ENCODE measurements around the gene PACRG. TPM values are rescaled to one million over a fixed set of nuclear protein-coding genes. Genes with fewer than 3 reads are reported as not detected.

Gene PACRG
- total RNA-seq, 1 experiment from 2014 or later, result 0.59 TPM

GRCh38 chr6:162917506-162917905, 189.7 kb downstream of the PACRG start:
- BruUV-seq (replicated peaks), result no TSS peak
- ChIA-PET CTCF (no interaction called here), POLR2A (no interaction called here)
- intact Hi-C loops (cut with micrococcal nuclease; ENCODE audit: unreplicated experiment) (no loop called here), in situ Hi-C loops (cut with HindIII; ENCODE audit: low pct_unique_long_range_greater_than_20kb, low sequenced_read_pairs) (no loop called here)
- H3K4me1 ChIP-seq (ENCODE audit: control insufficient read depth, insufficient read depth, low read length), result no peaks in the 10 kb centered on the region
- no peaks in the 10 kb centered on the region for H3K27me3 ChIP-seq (ENCODE audit: control insufficient read depth, insufficient read depth, low read length)
- DNase-seq (ENCODE audit: low read depth, low spot score), result no peak
- H3K4me3 ChIP-seq (ENCODE audit: low read depth in 2 of 2, low read length in 2 of 2), result no peak overlapping the region
- no peak overlapping the region for H3K27ac ChIP-seq (ENCODE audit: low read length)
- ATAC-seq, result no peak
- TF ChIP-seq, protein P1, sequence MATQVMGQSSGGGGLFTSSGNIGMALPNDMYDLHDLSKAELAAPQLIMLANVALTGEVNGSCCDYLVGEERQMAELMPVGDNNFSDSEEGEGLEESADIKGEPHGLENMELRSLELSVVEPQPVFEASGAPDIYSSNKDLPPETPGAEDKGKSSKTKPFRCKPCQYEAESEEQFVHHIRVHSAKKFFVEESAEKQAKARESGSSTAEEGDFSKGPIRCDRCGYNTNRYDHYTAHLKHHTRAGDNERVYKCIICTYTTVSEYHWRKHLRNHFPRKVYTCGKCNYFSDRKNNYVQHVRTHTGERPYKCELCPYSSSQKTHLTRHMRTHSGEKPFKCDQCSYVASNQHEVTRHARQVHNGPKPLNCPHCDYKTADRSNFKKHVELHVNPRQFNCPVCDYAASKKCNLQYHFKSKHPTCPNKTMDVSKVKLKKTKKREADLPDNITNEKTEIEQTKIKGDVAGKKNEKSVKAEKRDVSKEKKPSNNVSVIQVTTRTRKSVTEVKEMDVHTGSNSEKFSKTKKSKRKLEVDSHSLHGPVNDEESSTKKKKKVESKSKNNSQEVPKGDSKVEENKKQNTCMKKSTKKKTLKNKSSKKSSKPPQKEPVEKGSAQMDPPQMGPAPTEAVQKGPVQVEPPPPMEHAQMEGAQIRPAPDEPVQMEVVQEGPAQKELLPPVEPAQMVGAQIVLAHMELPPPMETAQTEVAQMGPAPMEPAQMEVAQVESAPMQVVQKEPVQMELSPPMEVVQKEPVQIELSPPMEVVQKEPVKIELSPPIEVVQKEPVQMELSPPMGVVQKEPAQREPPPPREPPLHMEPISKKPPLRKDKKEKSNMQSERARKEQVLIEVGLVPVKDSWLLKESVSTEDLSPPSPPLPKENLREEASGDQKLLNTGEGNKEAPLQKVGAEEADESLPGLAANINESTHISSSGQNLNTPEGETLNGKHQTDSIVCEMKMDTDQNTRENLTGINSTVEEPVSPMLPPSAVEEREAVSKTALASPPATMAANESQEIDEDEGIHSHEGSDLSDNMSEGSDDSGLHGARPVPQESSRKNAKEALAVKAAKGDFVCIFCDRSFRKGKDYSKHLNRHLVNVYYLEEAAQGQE (IDR thresholded peaks at IDR 0.05; ENCODE audit: insufficient read depth in 1 of 2, low read depth in 2 of 2, low read length in 1 of 2), result no peak
- no peak for TF ChIP-seq POLR2AphosphoS5 (IDR thresholded peaks at IDR 0.05; ENCODE audit: low read depth, low read length)
- TF ChIP-seq TCF7L2 (IDR thresholded peaks at IDR 0.05; ENCODE audit: low read depth, low read length), result no peak
- TF ChIP-seq, protein P2, sequence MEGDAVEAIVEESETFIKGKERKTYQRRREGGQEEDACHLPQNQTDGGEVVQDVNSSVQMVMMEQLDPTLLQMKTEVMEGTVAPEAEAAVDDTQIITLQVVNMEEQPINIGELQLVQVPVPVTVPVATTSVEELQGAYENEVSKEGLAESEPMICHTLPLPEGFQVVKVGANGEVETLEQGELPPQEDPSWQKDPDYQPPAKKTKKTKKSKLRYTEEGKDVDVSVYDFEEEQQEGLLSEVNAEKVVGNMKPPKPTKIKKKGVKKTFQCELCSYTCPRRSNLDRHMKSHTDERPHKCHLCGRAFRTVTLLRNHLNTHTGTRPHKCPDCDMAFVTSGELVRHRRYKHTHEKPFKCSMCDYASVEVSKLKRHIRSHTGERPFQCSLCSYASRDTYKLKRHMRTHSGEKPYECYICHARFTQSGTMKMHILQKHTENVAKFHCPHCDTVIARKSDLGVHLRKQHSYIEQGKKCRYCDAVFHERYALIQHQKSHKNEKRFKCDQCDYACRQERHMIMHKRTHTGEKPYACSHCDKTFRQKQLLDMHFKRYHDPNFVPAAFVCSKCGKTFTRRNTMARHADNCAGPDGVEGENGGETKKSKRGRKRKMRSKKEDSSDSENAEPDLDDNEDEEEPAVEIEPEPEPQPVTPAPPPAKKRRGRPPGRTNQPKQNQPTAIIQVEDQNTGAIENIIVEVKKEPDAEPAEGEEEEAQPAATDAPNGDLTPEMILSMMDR (IDR thresholded peaks at IDR 0.05), result no peak
- no peak for TF ChIP-seq SIN3A (IDR thresholded peaks at IDR 0.05; ENCODE audit: borderline replicate concordance, insufficient read depth, low read depth, low read length)
- no peaks in the 10 kb centered on the region for H3K36me3 ChIP-seq (ENCODE audit: control insufficient read depth, insufficient read depth, low read length)
- no peaks in the 10 kb centered on the region for H3K9me3 ChIP-seq (ENCODE audit: control insufficient read depth, insufficient read depth, low read depth, low read length)

- intact Hi-C loops (cut with micrococcal nuclease; ENCODE audit: unreplicated experiment) (no loop called here), in situ Hi-C loops (cut with HindIII; ENCODE audit: low pct_unique_long_range_greater_than_20kb, low sequenced_read_pairs) (no loop called here)
- no TSS peak for BruUV-seq (replicated peaks)
- H3K27me3 ChIP-seq (ENCODE audit: control insufficient read depth, insufficient read depth, low read length), result no peaks in the 10 kb centered on the region
- no peaks in the 10 kb centered on the region for H3K36me3 ChIP-seq (ENCODE audit: control insufficient read depth, insufficient read depth, low read length)
- H3K9me3 ChIP-seq (ENCODE audit: control insufficient read depth, insufficient read depth, low read depth, low read length), result no peaks in the 10 kb centered on the region
- no peaks in the 10 kb centered on the region for H3K4me1 ChIP-seq (ENCODE audit: control insufficient read depth, insufficient read depth, low read length)
- ATAC-seq, result no peak
- no peak overlapping the region for H3K4me3 ChIP-seq (ENCODE audit: low read depth in 2 of 2, low read length in 2 of 2)
- DNase-seq (ENCODE audit: low read depth, low spot score), result no peak
- POLR2A ChIA-PET, result no interaction called here
- no peak overlapping the region for H3K27ac ChIP-seq (ENCODE audit: low read length)
- TF ChIP-seq, protein P2 (IDR thresholded peaks at IDR 0.05), result no peak
- no peak for TF ChIP-seq POLR2AphosphoS5 (IDR thresholded peaks at IDR 0.05; ENCODE audit: low read depth, low read length)
- TF ChIP-seq SIN3A (IDR thresholded peaks at IDR 0.05; ENCODE audit: borderline replicate concordance, insufficient read depth, low read depth, low read length), result no peak
- TF ChIP-seq, protein P1 (IDR thresholded peaks at IDR 0.05; ENCODE audit: insufficient read depth in 1 of 2, low read depth in 2 of 2, low read length in 1 of 2), result no peak
- no peak for TF ChIP-seq TCF7L2 (IDR thresholded peaks at IDR 0.05; ENCODE audit: low read depth, low read length)
- CTCF ChIA-PET, result no interaction called here
Measured at GRCh38 chr6:162921062-162921461, 193.3 kb downstream of the PACRG start.
